ENCODE results near the gene CCDC71L.

GRCh38 chr7:106613848-106614560, 47.0 kb downstream of the CCDC71L start:
- TF ChIP-seq ETV6 (CRISPR knock-in tag; conservative IDR thresholded peaks at IDR 0.05) (no peak), HMGXB4 (CRISPR knock-in tag; IDR thresholded peaks at IDR 0.05; ENCODE audit: borderline replicate concordance in 1 of 2, low read depth in 1 of 2) (no peak), ZNF670 (CRISPR knock-in tag; IDR thresholded peaks at IDR 0.05; ENCODE audit: borderline replicate concordance) (no peak), EP300 (IDR thresholded peaks at IDR 0.05; ENCODE audit: low read depth in 2 of 2, low read length in 2 of 2) (no peak), EP300 (CRISPR knock-in tag; IDR thresholded peaks at IDR 0.05; ENCODE audit: borderline replicate concordance) (no peak), POGK (CRISPR knock-in tag; conservative IDR thresholded peaks at IDR 0.05) (no peak), KDM1A (CRISPR knock-in tag; IDR thresholded peaks at IDR 0.05) (no peak), CTCF (CRISPR knock-in tag; IDR thresholded peaks at IDR 0.05) (no peak), SMARCC2 (IDR thresholded peaks at IDR 0.05) (no peak), NFRKB (IDR thresholded peaks at IDR 0.05) (no peak)
- TF ChIP-seq, protein P1, sequence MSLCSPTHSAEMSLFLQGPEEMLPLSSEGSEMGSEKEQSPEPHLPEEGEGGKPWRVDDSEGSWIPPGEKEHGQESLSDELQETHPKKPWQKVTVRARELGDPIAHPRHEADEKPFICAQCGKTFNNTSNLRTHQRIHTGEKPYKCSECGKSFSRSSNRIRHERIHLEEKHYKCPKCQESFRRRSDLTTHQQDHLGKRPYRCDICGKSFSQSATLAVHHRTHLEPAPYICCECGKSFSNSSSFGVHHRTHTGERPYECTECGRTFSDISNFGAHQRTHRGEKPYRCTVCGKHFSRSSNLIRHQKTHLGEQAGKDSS (CRISPR knock-in tag; IDR thresholded peaks at IDR 0.05; ENCODE audit: borderline replicate concordance, low read depth): no peak
- TF ChIP-seq, protein P2, sequence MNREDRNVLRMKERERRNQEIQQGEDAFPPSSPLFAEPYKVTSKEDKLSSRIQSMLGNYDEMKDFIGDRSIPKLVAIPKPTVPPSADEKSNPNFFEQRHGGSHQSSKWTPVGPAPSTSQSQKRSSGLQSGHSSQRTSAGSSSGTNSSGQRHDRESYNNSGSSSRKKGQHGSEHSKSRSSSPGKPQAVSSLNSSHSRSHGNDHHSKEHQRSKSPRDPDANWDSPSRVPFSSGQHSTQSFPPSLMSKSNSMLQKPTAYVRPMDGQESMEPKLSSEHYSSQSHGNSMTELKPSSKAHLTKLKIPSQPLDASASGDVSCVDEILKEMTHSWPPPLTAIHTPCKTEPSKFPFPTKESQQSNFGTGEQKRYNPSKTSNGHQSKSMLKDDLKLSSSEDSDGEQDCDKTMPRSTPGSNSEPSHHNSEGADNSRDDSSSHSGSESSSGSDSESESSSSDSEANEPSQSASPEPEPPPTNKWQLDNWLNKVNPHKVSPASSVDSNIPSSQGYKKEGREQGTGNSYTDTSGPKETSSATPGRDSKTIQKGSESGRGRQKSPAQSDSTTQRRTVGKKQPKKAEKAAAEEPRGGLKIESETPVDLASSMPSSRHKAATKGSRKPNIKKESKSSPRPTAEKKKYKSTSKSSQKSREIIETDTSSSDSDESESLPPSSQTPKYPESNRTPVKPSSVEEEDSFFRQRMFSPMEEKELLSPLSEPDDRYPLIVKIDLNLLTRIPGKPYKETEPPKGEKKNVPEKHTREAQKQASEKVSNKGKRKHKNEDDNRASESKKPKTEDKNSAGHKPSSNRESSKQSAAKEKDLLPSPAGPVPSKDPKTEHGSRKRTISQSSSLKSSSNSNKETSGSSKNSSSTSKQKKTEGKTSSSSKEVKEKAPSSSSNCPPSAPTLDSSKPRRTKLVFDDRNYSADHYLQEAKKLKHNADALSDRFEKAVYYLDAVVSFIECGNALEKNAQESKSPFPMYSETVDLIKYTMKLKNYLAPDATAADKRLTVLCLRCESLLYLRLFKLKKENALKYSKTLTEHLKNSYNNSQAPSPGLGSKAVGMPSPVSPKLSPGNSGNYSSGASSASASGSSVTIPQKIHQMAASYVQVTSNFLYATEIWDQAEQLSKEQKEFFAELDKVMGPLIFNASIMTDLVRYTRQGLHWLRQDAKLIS (CRISPR knock-in tag; IDR thresholded peaks at IDR 0.05): no peak

Data from HepG2 (cell line).